CD1c-positive myeloid dendritic cell (primary cell): Measurements from ENCODE around the gene MACROD2.

Source experiments
- DNase-seq: peaks from one replicate; pipeline ENCODE4 v3.0.0-alpha.2; 2016; ENCODE audit errors: extremely low spot score

The MACROD2 gene

DNA sequence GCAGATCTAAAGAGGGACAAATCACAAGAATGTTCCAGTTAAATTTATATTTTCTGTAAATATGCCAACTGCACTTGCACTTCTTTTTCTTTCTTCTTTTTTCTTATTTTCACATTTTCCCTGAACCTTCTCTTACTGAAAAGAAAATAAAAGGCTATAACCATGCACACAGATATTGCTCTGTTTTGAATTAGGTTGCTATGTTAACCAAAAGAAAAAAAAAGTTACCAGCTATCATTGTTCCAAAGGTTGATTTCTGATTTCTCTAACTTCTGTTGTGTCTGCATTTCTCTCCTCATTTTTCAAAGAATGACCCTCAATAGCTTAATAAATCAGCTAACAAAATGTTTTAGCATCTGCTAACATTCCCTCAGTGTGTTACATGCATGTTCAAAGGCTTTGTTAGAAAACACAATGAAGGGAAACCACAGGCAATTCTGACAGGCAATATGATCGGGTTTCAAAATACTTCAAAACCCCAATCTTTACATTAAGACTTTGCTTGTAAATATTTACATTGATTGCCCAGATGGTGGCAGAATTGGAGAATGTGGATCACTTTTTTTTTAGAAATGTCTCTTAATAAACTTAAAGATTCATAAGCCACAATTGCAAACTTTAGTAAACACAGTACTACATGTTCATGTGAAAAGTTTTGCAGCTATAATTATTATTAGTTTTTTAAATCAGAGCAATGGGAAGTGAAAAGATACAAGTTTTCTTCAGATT, 1270.4 kb downstream of the MACROD2 start:
- no peak for DNase-seq

- no peak for DNase-seq
Observed at GRCh38 chr20:15267935-15268334, 1272.6 kb downstream of the MACROD2 start.

GRCh38 chr20:15278041-15278440, 1282.7 kb downstream of the MACROD2 start:
- DNase-seq: no peak

GRCh38 chr20:15287329-15287728, 1292.0 kb downstream of the MACROD2 start:
- DNase-seq: no peak

- DNase-seq: no peak
Observed at GRCh38 chr20:15288106-15288505, 1292.8 kb downstream of the MACROD2 start.

- no peak for DNase-seq
Observed at GRCh38 chr20:15289337-15289736, 1294.0 kb downstream of the MACROD2 start.

DNA sequence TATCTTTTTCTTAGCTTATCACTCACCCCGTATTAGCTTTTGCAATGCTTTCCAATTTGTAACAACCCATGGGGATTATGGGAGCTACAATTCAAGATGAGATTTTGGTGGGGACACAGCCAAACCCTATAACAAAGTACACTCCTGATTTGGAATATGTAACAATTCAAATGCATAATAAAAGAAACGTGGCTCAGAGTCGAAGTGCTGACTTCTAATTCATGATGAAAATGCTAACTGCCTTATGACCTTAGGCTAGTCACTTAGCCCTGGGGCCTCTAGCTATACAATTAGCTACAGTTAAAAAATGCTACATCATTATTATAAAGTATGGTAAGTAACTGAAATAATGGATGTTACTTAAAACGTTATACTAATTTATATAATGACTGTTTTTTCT, 1297.1 kb downstream of the MACROD2 start:
- DNase-seq: no peak

GRCh38 chr20:15296422-15296821, 1301.1 kb downstream of the MACROD2 start:
- no peak for DNase-seq

DNA sequence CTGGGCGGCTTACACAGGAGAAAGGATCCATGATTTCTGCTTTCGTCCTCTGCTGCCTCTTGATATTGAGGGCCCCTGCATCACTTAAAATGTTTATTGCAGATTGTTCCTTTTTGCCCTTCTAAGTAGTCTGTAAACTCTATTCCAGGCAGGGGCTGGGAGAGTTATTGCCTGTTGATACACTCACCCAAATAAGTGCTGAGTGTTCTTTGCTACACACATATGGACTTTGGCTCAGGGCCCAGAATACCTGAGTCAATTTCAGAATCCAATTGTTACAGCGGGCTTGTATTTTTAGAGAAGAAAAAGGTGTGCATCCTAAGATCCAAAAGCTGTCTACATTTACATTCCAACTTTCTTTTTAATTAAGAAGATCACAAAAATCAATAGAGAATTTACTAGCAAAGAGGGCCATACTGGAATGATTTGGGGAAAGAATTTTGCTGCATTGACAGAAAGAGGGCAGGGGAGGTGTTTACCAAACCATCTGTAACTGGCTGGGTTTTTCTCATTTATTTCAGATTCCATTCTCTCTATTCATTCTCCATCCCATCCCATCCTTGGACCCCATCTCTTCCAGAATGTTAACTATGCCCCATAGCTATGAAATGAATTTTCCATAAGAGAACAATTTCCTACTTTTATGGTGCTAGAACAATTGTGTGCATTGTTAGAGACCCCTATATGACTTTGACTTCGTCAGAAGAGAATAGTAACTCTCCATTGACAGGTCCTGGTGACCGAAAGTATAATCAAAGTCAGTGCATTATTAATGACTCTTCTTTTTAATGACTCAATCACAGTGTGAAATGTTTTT, 1302.0 kb downstream of the MACROD2 start:
- no peak for DNase-seq

GRCh38 chr20:15302075-15302474, 1306.8 kb downstream of the MACROD2 start:
- no peak for DNase-seq

- peak; percentile 79 for DNase-seq
Observed at GRCh38 chr20:15310361-15310760, 1315.0 kb downstream of the MACROD2 start.

- DNase-seq: no peak
Observed at GRCh38 chr20:15316556-15316955, 1321.2 kb downstream of the MACROD2 start.

GRCh38 chr20:15317546-15318232, 1322.4 kb downstream of the MACROD2 start:
- peak; percentile 72 for DNase-seq

- DNase-seq: peak; percentile 46
Observed at GRCh38 chr20:15318682-15319081, 1323.4 kb downstream of the MACROD2 start.

DNA sequence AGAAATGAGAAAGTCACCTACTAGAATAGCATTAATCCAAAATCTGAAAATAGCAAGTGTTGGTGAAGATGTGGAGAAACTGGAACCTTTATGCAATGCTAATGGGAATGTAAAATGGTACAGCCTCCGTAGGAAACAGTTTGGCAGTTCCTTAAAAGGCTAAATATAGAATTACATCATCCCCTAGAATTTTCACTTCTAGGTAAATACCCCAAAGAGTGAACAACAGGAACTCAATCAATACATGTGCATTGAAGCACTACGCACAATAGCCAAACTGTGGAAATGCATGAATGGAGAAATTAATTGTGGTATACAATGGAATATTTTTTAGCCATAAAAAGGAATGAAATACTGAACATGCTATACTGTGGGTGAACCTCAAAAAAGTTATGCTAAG, 1324.1 kb downstream of the MACROD2 start:
- DNase-seq: peak; percentile 60

GRCh38 chr20:15320941-15321340, 1325.6 kb downstream of the MACROD2 start:
- DNase-seq: no peak

DNA sequence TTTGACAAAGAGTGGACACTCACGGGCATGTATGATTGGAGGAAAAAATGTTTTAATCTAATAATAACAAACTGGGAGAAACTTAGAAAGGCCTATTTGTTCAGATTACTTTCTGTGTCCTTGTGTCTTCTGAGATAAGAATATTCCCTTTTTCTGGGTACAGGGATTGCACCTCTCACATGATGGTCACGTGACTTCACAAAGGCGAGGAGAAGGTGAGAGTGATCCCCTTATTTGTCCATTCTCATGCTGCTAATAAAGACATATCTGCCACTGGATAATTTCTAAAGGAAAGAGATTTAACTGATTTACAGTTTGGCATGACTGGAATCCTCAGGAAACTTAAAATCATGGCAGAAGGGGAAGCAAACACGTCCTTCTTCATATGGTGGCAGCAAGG, 1331.8 kb downstream of the MACROD2 start:
- DNase-seq: no peak

- DNase-seq: no peak
Observed at GRCh38 chr20:15328084-15328483, 1332.8 kb downstream of the MACROD2 start.

DNA sequence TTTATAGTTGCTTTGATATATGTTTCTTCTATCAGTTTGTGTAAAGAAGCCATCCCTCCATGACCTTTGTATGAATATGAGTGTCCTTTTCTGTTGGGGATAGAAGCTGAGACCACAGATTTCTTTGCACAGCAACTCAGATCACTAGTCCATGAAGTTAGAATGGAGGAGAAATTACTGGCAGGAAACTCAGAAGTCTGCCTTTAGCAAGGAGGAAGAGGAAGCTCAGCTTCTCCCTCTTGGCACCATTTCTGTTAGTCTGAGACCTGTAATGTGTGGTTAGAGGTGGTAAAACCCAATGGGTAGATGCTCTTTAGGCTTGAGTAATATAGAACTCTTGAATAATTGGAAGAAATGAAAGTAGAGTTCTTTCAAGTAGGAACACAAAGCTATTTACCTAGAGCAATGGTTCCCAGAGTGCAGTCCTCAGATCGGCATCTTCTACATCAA, 1337.4 kb downstream of the MACROD2 start:
- no peak for DNase-seq

GRCh38 chr20:15333170-15333569, 1337.9 kb downstream of the MACROD2 start:
- DNase-seq: no peak

DNA sequence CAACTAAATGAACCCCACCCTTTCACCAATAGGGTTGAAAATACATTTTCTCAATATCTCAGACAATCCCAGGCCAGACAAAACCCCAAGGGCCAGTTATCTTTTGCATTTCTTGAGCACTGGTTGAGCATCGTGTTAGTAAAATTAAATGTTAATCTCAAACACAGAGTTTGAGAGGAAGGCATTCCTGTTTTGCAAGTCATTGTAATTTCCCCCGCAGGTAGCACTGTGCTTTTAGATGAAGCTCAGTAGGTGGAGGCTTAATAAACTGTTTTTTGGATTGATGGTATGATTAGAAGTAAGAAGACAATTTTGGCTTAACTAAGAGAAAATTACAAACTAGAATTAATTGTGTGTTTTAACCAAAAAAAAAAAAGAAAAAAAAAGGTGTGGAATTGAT, 1340.7 kb downstream of the MACROD2 start:
- no peak for DNase-seq

GRCh38 chr20:15336536-15336935, 1341.2 kb downstream of the MACROD2 start:
- no peak for DNase-seq

- DNase-seq: no peak
Observed at GRCh38 chr20:15339264-15339663, 1343.9 kb downstream of the MACROD2 start.
